ENCODE data around the gene TMEM186.
A peak's percentile ranks its signal among the peaks of the same experiment; 100 is the strongest.
"Not testable (repeated sequence)": the region's sequence is repeated elsewhere in the genome, so short reads cannot be mapped to it uniquely, and the experiment has no call there.

TMEM186 gene

DNA sequence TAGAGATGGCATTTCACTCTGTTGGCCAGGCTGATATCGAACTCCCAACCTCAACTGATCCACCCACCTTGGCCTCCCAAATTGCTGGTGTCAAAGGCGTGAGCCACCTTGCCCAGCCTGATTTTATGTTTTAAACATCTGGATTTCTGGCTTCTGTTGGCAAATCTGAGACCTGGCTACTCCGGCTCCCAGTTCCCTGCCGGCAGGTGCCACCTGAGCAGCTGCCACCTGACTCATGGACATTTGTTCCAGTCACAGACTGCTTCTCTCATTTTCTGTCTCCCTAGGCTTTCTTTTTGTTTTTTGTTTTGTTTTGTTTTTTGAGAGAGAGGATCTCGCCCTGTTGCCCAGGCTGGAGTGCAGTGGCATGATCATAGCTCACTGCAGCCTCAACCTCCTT is 9.8 kb upstream of the TMEM186 start:
- TF ChIP-seq, protein P1, sequence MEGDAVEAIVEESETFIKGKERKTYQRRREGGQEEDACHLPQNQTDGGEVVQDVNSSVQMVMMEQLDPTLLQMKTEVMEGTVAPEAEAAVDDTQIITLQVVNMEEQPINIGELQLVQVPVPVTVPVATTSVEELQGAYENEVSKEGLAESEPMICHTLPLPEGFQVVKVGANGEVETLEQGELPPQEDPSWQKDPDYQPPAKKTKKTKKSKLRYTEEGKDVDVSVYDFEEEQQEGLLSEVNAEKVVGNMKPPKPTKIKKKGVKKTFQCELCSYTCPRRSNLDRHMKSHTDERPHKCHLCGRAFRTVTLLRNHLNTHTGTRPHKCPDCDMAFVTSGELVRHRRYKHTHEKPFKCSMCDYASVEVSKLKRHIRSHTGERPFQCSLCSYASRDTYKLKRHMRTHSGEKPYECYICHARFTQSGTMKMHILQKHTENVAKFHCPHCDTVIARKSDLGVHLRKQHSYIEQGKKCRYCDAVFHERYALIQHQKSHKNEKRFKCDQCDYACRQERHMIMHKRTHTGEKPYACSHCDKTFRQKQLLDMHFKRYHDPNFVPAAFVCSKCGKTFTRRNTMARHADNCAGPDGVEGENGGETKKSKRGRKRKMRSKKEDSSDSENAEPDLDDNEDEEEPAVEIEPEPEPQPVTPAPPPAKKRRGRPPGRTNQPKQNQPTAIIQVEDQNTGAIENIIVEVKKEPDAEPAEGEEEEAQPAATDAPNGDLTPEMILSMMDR (conservative IDR thresholded peaks at IDR 0.05; ENCODE audit: low read depth, low read length), result no peak
- H3K4me3 ChIP-seq (ENCODE audit: low read length), result no peak overlapping the region
- DNase-seq (ENCODE audit: low read depth), result no peak

DNA sequence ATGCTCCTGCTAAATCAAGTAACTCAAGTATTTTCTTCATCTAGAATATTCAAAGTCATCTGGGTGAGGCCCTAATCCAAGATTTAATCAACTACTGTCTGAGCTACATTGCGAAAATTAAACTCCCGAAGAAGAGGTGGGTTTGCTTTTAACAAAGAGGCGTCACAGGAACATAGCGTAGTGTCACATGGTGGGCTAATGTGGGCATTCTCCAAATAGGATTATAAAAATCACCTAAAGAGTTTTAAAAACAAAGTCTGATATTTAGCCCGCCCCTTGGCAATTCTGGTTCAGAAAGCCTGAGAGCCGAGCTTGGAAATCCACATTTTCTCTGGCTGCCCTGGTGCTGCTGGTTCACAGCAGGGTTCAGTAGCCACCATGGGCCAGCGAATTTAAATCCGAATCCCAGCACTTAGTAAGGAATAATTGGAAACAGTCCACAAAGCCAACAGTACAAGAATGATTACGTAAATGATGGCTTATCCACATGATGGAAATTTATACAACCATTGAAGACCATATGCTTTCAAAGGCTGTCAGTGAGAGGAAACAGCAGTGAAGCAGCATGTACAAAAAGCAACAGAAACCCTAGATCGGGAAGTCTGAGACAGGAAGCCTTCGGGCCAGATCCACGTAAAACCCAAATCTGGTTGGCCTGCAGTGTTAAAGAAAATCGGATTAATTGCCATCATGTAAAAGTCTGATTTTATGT is 9.0 kb upstream of the TMEM186 start:
- peak; percentile 56 for DNase-seq (ENCODE audit: low read depth)
- TF ChIP-seq, protein P1 (conservative IDR thresholded peaks at IDR 0.05; ENCODE audit: low read depth, low read length), result no peak
- H3K4me3 ChIP-seq (ENCODE audit: low read length), result no peak overlapping the region

DNA sequence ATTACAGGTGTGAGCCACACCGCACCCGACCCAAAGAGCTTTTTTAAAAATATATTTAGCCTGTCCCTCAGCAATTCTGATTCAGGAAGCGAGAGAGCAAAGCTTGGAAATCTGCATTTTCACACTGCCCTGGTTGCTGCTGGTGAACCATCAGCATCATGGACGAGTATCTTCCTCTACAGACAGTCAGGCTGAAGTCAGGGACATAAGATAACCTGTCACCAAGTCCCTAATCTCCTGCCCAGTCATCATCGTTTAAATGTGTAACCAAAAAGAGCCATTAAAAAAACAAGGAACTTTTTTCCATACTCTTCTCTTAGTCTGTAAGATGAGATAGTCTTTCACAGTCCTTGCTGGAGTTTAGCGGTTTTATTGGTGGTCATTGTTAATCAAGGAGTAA is 6.9 kb upstream of the TMEM186 start:
- TF ChIP-seq, protein P1 (conservative IDR thresholded peaks at IDR 0.05; ENCODE audit: low read depth, low read length), result no peak
- no peak overlapping the region for H3K4me3 ChIP-seq (ENCODE audit: low read length)
- no peak for DNase-seq (ENCODE audit: low read depth)

DNA sequence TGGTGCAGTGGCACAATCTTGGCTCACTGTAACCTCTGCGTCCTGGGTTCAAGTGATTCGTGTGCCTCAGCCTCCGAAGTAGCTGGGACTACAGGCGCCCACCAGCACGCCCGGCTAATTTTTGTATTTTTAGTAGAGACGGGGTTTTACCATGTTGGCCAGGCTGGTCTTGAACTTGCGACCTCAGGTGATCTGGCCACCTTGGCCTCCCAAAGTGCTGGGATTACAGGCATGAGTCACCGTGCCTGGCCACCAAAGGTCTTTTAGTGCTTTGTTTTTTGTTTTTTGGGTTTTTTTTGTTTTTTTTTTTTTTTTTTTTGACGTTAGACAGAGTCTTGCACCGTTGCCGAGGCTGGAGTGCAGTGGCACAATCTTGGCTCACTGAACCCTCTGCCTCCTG is 6.3 kb upstream of the TMEM186 start:
- DNase-seq (ENCODE audit: low read depth); H3K4me3 ChIP-seq (ENCODE audit: low read length): not testable (repeated sequence)

DNA sequence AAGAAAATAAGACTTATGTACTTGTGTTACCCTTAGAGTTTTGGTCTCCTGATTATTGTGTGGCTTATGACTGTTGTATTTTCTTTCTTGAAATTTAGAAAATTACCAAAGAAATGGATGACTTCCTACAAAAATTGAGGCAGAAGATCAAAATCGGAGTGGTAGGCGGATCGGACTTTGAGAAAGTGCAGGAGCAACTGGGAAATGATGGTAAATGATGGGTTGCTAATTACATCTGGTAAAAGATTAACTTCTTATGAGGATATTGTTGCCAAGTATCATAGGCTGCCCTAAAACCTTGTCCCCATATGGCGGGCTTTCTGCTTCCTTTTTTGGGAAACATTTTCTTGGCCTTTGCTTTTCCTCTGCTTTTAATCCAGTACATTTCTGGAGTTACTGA is 4.3 kb upstream of the TMEM186 start:
- H3K4me3 ChIP-seq (ENCODE audit: low read length), result no peak overlapping the region
- TF ChIP-seq, protein P1 (conservative IDR thresholded peaks at IDR 0.05; ENCODE audit: low read depth, low read length), result no peak

DNA sequence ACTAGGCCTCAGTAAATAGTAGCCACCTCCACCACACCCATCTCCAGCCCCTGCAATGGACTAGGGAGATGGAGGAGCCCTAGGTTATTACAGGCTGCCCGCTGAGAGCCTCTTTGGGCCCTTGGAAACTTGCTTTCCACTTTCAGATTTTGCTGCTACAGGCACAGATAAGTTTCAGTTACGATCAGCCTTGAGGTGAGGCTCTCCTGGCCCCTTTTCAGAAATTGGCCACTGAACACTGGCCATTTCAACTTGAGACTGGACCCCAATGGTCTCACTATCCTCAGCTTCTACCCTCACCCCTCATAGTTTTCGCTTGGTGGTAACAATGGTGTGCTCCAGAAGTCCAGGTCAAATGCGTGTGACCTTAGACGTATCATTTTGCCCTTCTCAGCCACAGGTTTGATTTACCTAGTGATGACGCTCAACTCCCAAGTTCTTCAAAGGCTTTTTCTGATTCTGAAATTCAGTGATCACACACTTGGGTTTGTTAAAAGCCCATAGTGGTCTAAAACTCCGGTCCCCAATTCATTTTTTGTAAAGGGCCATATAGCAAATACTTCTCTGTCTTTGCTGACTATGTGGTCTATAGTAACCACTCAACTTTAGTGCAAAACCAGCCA is 1.2 kb upstream of the TMEM186 start:
- TF ChIP-seq, protein P1 (conservative IDR thresholded peaks at IDR 0.05; ENCODE audit: low read depth, low read length), result no peak
- peak overlapping the region; percentile 96 for H3K4me3 ChIP-seq (ENCODE audit: low read length)
- DNase-seq (ENCODE audit: low read depth), result no peak

More for the DNA sequence above, 4.3 kb upstream of the TMEM186 start:
- DNase-seq (ENCODE audit: low read depth), result no peak

DNA sequence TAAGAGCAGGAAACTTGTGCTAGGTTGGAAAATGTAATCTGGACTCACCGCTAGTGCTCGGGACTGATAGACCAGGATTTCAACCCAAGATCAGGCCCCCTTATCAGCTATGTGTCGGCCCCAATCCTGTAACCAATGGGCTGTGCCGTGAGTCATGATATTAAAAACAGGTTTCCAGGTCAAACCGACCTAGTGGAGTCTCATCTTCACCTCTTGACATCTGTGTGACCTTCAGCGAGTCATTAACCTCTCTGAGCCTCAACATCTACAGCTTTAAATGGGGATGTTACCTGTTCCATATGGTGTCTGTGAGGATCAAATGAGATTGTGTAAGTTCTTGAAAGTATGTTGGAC is 712 bp upstream of the TMEM186 start:
- peak; percentile 3 for DNase-seq (ENCODE audit: low read depth)
- peak overlapping the region; percentile 96 for H3K4me3 ChIP-seq (ENCODE audit: low read length)
- TF ChIP-seq, protein P1 (conservative IDR thresholded peaks at IDR 0.05; ENCODE audit: low read depth, low read length), result no peak

Measured in retinal pigment epithelial cell (primary cell).